ENCODE results near the gene ZNF444. TPM values are rescaled to one million over a fixed set of nuclear protein-coding genes. Genes with fewer than 3 reads are reported as not detected.

ZNF444 gene
- total RNA-seq, 4 donors from 2014 or later: 22.3 to 48.6 (median 41.2) TPM

DNA sequence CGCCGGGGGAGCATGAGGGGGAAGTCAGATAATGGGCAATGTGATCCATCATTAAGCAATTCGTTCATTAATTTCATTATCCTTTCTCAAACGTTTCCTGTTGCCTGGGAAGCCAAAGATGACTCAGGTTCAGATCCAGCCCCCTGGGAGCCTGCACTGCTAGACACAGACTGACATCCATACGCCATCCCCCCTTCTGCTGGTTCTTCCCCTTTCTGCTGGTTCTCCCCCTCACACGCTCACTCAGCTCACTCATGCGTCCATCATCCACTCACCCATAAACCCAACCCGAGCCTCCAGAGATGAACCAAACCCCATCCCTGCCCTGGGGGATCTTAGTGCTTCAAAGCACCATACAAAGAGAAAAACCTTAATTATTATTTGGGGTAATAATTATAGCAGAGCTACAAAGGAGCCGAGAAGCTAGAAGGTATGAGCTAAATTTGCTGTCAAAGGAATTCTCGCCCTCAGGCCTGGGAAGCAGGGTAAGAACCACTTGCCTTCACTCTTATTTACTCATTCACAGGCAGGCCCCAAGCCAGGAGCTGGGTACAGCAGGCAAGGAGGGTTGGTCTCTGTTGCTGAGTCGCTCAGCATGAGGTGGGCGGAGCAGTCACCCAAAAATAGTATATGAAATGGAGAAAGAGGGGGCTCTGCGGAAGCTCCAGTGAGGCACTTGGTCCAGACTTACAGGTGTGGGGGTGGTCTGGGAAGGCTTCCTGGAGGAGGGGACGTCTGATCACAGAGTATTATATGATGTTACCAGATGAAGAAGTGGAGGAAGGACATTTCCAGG lies 7.0 kb upstream of the ZNF444 start:
- DNase-seq (ENCODE audit: low spot score in 2 of 2): no peak
- Histone ChIP-seq H3K27me3 (no peaks in the 10 kb centered on the region), H3K36me3 (no peaks in the 10 kb centered on the region), H3K27ac (no peak overlapping the region), H3K4me3 (no peak overlapping the region), H3K4me1 (peaks cover 0 to 19% (median 4%) of the 10 kb centered on the region in 4 donors), H3K9me3 (no peaks in the 10 kb centered on the region)
- 76 to 77% methylated on average over 14 of the region's 14 CpGs for WGBS, 2 donors
- TF ChIP-seq EP300 (IDR thresholded peaks at IDR 0.05) (no peak), CTCF (IDR thresholded peaks at IDR 0.05) (no peak), POLR2A (IDR thresholded peaks at IDR 0.05) (no peak)

- no peak overlapping the region for H3K4me3 ChIP-seq
- H3K27me3 ChIP-seq: no peaks in the 10 kb centered on the region
- 75 to 81% methylated on average over 5 of the region's 5 CpGs for WGBS, 2 donors
- H3K36me3 ChIP-seq: no peaks in the 10 kb centered on the region
- H3K4me1 ChIP-seq: peaks cover 0 to 19% (median 4%) of the 10 kb centered on the region in 4 donors
- H3K27ac ChIP-seq: no peak overlapping the region
- TF ChIP-seq CTCF (IDR thresholded peaks at IDR 0.05) (no peak), POLR2A (IDR thresholded peaks at IDR 0.05) (no peak), EP300 (IDR thresholded peaks at IDR 0.05) (no peak)
- no peaks in the 10 kb centered on the region for H3K9me3 ChIP-seq
- no peak for DNase-seq (ENCODE audit: low spot score in 2 of 2)
Observed at GRCh38 chr19:56134654-56134921, 6.5 kb upstream of the ZNF444 start.

GRCh38 chr19:56136362-56136761 lies 4.7 kb upstream of the ZNF444 start:
- H3K4me3 ChIP-seq: no peak overlapping the region
- no peaks in the 10 kb centered on the region for H3K9me3 ChIP-seq
- H3K27me3 ChIP-seq: no peaks in the 10 kb centered on the region
- WGBS, 2 donors: 60 to 64% methylated on average over 10 of the region's 10 CpGs
- no peak for TF ChIP-seq CTCF (IDR thresholded peaks at IDR 0.05)
- TF ChIP-seq EP300 (IDR thresholded peaks at IDR 0.05): no peak
- no peak overlapping the region for H3K27ac ChIP-seq
- no peaks in the 10 kb centered on the region for H3K36me3 ChIP-seq
- peaks cover 0 to 25% (median 4%) of the 10 kb centered on the region in 4 donors for H3K4me1 ChIP-seq
- no peak for DNase-seq (ENCODE audit: low spot score in 2 of 2)

DNA sequence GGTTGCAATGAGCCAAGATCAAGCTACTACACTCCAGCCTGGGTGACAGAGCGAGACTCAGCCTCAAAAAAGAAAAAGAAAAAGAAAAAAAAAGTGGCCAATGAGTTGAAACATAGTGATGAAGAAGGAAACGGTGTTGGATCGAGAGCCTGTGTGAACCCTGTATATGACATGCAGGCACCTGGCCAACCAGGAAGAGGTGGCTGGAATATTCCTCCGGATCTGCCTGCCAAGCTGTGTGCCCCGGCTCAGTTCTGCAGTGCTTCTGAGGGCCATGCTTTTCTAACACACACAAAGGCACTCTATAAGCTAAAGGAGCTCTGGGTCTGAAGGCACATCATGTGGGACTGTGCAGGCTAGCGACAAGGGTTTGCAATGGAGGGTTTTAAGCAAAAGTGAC lies 3.7 kb upstream of the ZNF444 start:
- Histone ChIP-seq H3K9me3 (no peaks in the 10 kb centered on the region), H3K27ac (no peak overlapping the region), H3K27me3 (no peaks in the 10 kb centered on the region), H3K4me1 (peaks cover 0 to 25% (median 6%) of the 10 kb centered on the region in 4 donors), H3K4me3 (no peak overlapping the region), H3K36me3 (no peaks in the 10 kb centered on the region)
- no peak for DNase-seq (ENCODE audit: low spot score in 2 of 2)
- WGBS, 2 donors: 74 to 77% methylated on average over 6 of the region's 6 CpGs
- TF ChIP-seq EP300 (IDR thresholded peaks at IDR 0.05): no peak
- TF ChIP-seq POLR2A (IDR thresholded peaks at IDR 0.05): no peak
- no peak for TF ChIP-seq CTCF (IDR thresholded peaks at IDR 0.05)

GRCh38 chr19:56138069-56138468 lies 3.0 kb upstream of the ZNF444 start:
- Histone ChIP-seq H3K36me3 (no peaks in the 10 kb centered on the region), H3K27me3 (no peaks in the 10 kb centered on the region), H3K4me3 (no peak overlapping the region), H3K9me3 (no peaks in the 10 kb centered on the region), H3K27ac (no peak overlapping the region), H3K4me1 (peaks cover 0 to 25% (median 6%) of the 10 kb centered on the region in 4 donors)
- no peak for TF ChIP-seq POLR2A (IDR thresholded peaks at IDR 0.05)
- no peak for TF ChIP-seq CTCF (IDR thresholded peaks at IDR 0.05)
- no peak for TF ChIP-seq EP300 (IDR thresholded peaks at IDR 0.05)
- no peak for DNase-seq (ENCODE audit: low spot score in 2 of 2)
- WGBS, 2 donors: 65 to 82% methylated on average over 3 of the region's 3 CpGs

Data from tibial nerve (tissue), 4 donors.